Measurements from ENCODE around the gene DNAJC27.
A peak's percentile ranks its signal among the peaks of the same experiment; 100 is the strongest.

DNAJC27 gene

GRCh38 chr2:24924732-24925131 lies 47.0 kb downstream of the DNAJC27 start:
- no peak for DNase-seq

GRCh38 chr2:24924266-24924665 lies 47.5 kb downstream of the DNAJC27 start:
- no peak for DNase-seq

- DNase-seq, result no peak
Measured at GRCh38 chr2:24923106-24923505, 48.6 kb downstream of the DNAJC27 start.

GRCh38 chr2:24922556-24922955 lies 49.2 kb downstream of the DNAJC27 start:
- DNase-seq, result no peak

- DNase-seq, result no peak
Measured at GRCh38 chr2:24920809-24921441, 50.8 kb downstream of the DNAJC27 start.

- peak; percentile 77 for DNase-seq
Measured at GRCh38 chr2:24920098-24920808, 51.5 kb downstream of the DNAJC27 start, which contains the start of gene ADCY3. TSS of gene ADCY3 (minus strand) at chr2:24920237. CDS start at chr2:24918987, 1,250 bp downstream.

GRCh38 chr2:24919506-24920097 lies 52.2 kb downstream of the DNAJC27 start:
- no peak for DNase-seq

GRCh38 chr2:24919037-24919505 lies 52.7 kb downstream of the DNAJC27 start:
- no peak for DNase-seq

- no peak for DNase-seq
Measured at GRCh38 chr2:24918326-24919036, 53.3 kb downstream of the DNAJC27 start.

- no peak for DNase-seq
Measured at GRCh38 chr2:24917731-24918325, 53.9 kb downstream of the DNAJC27 start.

GRCh38 chr2:24917086-24917485 lies 54.7 kb downstream of the DNAJC27 start:
- no peak for DNase-seq

GRCh38 chr2:24915796-24916195 lies 56.0 kb downstream of the DNAJC27 start:
- no peak for DNase-seq

GRCh38 chr2:24915175-24915574 lies 56.6 kb downstream of the DNAJC27 start:
- no peak for DNase-seq

GRCh38 chr2:24914713-24915112 lies 57.0 kb downstream of the DNAJC27 start:
- DNase-seq, result no peak

- DNase-seq, result peak; percentile 32
Measured at GRCh38 chr2:24913911-24914310, 57.8 kb downstream of the DNAJC27 start.

GRCh38 chr2:24912986-24913385 lies 58.8 kb downstream of the DNAJC27 start:
- DNase-seq, result no peak

GRCh38 chr2:24912523-24912922 lies 59.2 kb downstream of the DNAJC27 start:
- DNase-seq, result no peak

- DNase-seq, result no peak
Measured at GRCh38 chr2:24910245-24910644, 61.5 kb downstream of the DNAJC27 start.

GRCh38 chr2:24909555-24910177 lies 62.1 kb downstream of the DNAJC27 start:
- DNase-seq, result no peak

GRCh38 chr2:24908461-24908901 lies 63.3 kb downstream of the DNAJC27 start:
- DNase-seq, result no peak

- no peak for DNase-seq
Measured at GRCh38 chr2:24907116-24907515, 64.6 kb downstream of the DNAJC27 start.

GRCh38 chr2:24906466-24906865 lies 65.3 kb downstream of the DNAJC27 start:
- no peak for DNase-seq

Measured in midbrain (tissue), 1 donor.